Measurements from ENCODE around the gene DHCR7.

The DHCR7 gene

GRCh38 chr11:71478528-71478840, 30.3 kb upstream of the DHCR7 start:
- TF ChIP-seq, protein P1, sequence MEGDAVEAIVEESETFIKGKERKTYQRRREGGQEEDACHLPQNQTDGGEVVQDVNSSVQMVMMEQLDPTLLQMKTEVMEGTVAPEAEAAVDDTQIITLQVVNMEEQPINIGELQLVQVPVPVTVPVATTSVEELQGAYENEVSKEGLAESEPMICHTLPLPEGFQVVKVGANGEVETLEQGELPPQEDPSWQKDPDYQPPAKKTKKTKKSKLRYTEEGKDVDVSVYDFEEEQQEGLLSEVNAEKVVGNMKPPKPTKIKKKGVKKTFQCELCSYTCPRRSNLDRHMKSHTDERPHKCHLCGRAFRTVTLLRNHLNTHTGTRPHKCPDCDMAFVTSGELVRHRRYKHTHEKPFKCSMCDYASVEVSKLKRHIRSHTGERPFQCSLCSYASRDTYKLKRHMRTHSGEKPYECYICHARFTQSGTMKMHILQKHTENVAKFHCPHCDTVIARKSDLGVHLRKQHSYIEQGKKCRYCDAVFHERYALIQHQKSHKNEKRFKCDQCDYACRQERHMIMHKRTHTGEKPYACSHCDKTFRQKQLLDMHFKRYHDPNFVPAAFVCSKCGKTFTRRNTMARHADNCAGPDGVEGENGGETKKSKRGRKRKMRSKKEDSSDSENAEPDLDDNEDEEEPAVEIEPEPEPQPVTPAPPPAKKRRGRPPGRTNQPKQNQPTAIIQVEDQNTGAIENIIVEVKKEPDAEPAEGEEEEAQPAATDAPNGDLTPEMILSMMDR (IDR thresholded peaks at IDR 0.05; ENCODE audit: low read depth, low read length): no peak
- H3K4me3 ChIP-seq (ENCODE audit: low read depth, low read length): no peak overlapping the region
- in situ Hi-C loops (cut with HindIII; ENCODE audit: low sequenced_read_pairs): no loop called here
- no peak for DNase-seq (ENCODE audit: low read depth, low spot score)

DNA sequence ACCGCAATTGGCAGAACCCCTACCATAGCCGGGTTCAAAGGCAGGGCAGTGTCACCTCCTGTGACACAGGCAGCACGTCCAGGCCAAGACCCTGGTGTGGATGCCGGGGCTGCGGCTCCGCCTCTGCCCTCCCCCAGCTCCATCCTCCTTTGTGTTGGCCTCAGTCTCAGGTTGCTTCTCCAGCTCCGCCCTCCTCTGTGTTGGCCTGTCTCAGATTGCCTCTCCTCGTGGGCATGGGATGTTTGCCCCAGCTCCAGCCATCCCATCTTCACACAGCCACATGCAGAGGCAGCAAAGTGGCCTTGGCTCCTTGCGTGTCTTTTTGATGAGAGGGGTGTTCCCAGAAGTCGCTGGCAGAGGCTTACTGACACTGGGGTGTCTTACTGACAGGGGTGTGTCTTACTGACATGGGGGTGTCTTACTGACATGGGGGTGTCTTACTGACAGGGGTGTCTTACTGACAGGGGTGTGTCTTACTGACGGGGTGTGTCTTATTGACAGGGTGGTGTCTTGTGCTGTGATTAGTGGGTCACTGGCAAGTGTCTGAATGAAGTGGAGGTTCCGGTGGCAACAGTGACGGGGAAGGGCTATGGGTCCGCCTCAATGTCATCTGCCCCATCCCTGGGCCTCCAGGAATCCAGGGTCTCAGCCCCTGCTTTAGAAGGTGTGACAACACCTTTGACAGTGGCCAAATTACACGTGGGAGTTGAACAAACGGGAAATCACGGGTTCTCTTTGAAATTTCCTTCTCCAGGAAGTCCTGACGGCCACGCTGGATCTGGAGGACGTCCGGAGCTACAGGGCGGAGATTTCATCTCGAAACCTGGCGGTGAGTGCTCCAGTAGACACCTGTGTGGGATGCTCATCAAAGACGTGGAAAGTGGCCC, 29.7 kb upstream of the DHCR7 start:
- no peak for DNase-seq (ENCODE audit: low read depth, low spot score)
- H3K4me3 ChIP-seq (ENCODE audit: low read depth, low read length): no peak overlapping the region
- in situ Hi-C loops (cut with HindIII; ENCODE audit: low sequenced_read_pairs): no loop called here
- TF ChIP-seq, protein P1 (IDR thresholded peaks at IDR 0.05; ENCODE audit: low read depth, low read length): no peak

DNA sequence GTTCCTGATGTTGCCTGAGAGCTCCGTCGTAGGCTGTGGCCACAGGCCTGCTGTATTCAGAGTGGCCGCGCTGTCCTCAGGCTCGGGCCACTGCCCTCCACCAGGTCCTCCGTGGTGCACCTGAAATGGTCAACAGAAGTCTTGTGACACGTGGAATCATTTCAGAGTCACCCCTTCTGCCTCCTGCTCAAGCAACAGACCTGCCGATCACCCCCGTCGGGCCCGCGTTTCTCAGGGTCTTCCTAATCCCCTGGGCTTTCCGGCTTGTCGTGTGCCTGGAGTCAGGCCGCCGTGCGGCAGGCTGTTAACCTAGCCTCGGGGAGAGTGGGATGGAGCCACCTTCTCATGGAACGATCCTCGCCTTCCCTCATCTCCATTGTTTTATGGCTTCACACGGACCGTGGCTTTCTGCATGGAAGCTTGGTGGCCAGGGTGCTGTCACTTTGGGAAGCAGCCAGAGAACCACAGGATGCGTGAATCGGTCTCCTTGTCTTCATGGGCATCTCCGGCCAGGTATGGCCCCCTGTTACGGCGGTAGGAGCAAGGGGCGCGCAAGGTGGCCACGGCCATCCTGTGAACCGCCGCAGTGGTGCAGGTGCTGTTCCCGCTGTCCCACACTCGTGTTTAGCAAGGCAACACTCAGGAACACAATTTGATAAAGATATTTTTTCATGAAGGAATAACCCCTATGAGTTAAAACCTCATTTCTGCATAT, 28.9 kb upstream of the DHCR7 start:
- TF ChIP-seq, protein P1 (IDR thresholded peaks at IDR 0.05; ENCODE audit: low read depth, low read length): no peak
- in situ Hi-C loops (cut with HindIII; ENCODE audit: low sequenced_read_pairs): no loop called here
- no peak overlapping the region for H3K4me3 ChIP-seq (ENCODE audit: low read depth, low read length)
- DNase-seq (ENCODE audit: low read depth, low spot score): no peak

DNA sequence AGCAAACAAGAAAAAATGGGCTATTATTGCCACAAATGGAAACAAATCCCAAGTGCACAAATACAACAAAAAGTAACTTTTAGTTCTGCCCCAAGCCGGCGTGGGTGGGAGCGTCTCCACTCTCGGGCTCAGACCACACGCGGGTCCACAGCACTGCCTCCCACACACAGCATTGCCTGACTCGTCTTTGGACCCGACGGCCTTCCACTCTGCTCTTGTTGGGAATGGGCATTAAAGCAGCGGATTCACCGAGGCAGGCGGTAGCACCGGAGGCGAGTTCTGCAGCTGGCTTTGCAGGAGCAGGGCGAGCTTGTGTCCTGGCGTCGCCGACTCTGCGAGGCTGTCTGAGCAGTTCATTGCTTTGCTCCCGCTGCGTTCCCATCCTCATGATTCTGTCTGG, 27.8 kb upstream of the DHCR7 start:
- in situ Hi-C loops (cut with HindIII; ENCODE audit: low sequenced_read_pairs): no loop called here
- TF ChIP-seq, protein P1 (IDR thresholded peaks at IDR 0.05; ENCODE audit: low read depth, low read length): no peak
- no peak overlapping the region for H3K4me3 ChIP-seq (ENCODE audit: low read depth, low read length)
- DNase-seq (ENCODE audit: low read depth, low spot score): no peak

DNA sequence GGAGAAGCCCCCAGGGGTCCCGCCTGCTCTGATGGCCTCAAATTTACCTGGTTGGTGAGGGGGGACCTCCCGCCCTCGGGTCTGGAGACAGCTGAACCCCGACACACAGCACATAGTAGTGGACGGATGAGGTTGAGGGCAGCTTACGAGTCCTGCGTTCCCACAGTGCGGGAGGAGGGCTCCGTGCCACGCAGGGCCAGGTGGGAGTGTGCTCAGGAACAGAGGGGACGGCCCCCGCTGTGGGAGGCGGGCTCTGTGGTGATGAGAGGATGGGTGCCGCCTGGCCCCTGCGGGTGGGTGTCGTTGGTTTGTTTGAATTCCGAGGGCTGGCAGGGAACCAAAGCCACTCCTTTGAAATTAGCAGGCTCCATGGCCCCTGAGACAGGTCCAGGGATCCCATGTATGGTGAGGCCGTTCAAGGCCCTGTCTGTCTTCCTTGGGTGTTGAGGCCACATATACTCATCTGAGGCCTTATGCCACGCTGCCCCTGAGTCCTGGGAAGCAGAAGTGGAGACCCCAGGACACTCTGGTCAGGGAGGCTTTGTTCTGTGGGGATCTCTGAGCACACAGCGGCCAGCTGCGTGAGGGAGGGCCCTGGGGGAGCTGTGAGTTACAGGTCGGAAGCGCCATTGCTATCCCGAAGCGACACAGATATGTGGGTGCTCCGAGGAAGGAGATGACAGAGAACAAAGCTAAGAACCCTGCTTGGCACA, 26.7 kb upstream of the DHCR7 start:
- no peak for DNase-seq (ENCODE audit: low read depth, low spot score)
- in situ Hi-C loops (cut with HindIII; ENCODE audit: low sequenced_read_pairs): no loop called here
- TF ChIP-seq, protein P1 (IDR thresholded peaks at IDR 0.05; ENCODE audit: low read depth, low read length): no peak
- no peak overlapping the region for H3K4me3 ChIP-seq (ENCODE audit: low read depth, low read length)

GRCh38 chr11:71474141-71474770, 26.1 kb upstream of the DHCR7 start:
- DNase-seq (ENCODE audit: low read depth, low spot score): no peak
- in situ Hi-C loops (cut with HindIII; ENCODE audit: low sequenced_read_pairs): no loop called here
- H3K4me3 ChIP-seq (ENCODE audit: low read depth, low read length): no peak overlapping the region
- TF ChIP-seq, protein P1 (IDR thresholded peaks at IDR 0.05; ENCODE audit: low read depth, low read length): no peak

All from astrocyte of the spinal cord (primary cell).